ENCODE data around the gene RPS6KL1. TPM values are rescaled to one million over a fixed set of nuclear protein-coding genes. Genes with fewer than 3 reads are reported as not detected.
A peak's percentile ranks its signal among the peaks of the same experiment; 100 is the strongest.

Gene RPS6KL1
- total RNA-seq, 1 experiment from 2014 or later = 8.8 TPM

GRCh38 chr14:74892745-74893144 is 30.3 kb downstream of the RPS6KL1 start:
- peaks cover 98% of the 10 kb centered on the region for H3K36me3 Mint-ChIP-seq (ENCODE audit: insufficient read depth, unreplicated experiment)
- no peaks in the 10 kb centered on the region for H3K9me3 Mint-ChIP-seq (ENCODE audit: unreplicated experiment)
- peaks cover 14% of the 10 kb centered on the region for H3K4me1 Mint-ChIP-seq (ENCODE audit: insufficient read depth, unreplicated experiment)
- no peak overlapping the region for H3K27ac Mint-ChIP-seq (ENCODE audit: low read depth, unreplicated experiment)
- no peak for TF ChIP-seq CTCF (IDR thresholded peaks at IDR 0.05; ENCODE audit: unreplicated experiment)
- ChIA-PET CTCF (interaction anchor here (1.4 to 11.7 kb wide), 5 partner anchors 10 to 196 kb away, joined by 3 to 127 read pairs (median 13); no protein-coding TSS in a partner anchor), POLR2A (interaction anchor here (0.5 to 3.7 kb wide), 3 partner anchors 10 to 164 kb away, joined by 3 to 22 read pairs (median 3); partner anchors contain the start of gene DLST)
- H3K4me3 Mint-ChIP-seq (ENCODE audit: unreplicated experiment) = no peak overlapping the region
- intact Hi-C loops (cut with micrococcal nuclease) = no loop called here
- no peaks in the 10 kb centered on the region for H3K27me3 Mint-ChIP-seq (ENCODE audit: insufficient read depth, unreplicated experiment)
- BruUV-seq (replicated peaks) = no TSS peak
- DNase-seq (ENCODE audit: unreplicated experiment) = no peak

GRCh38 chr14:74891870-74892269 is 31.2 kb downstream of the RPS6KL1 start:
- intact Hi-C loops (cut with micrococcal nuclease) = no loop called here
- no TSS peak for BruUV-seq (replicated peaks)
- H3K9me3 Mint-ChIP-seq (ENCODE audit: unreplicated experiment) = no peaks in the 10 kb centered on the region
- ChIA-PET CTCF (interaction anchor here (2.7 to 11.7 kb wide), 3 partner anchors 13 to 197 kb away, joined by 13 to 127 read pairs (median 26); no protein-coding TSS in a partner anchor), POLR2A (interaction anchor here (0.6 to 3.7 kb wide), 3 partner anchors 9 to 36 kb away, joined by 3 to 22 read pairs (median 3); partner anchors contain the start of gene DLST)
- H3K27me3 Mint-ChIP-seq (ENCODE audit: insufficient read depth, unreplicated experiment) = no peaks in the 10 kb centered on the region
- no peak for DNase-seq (ENCODE audit: unreplicated experiment)
- no peak overlapping the region for H3K27ac Mint-ChIP-seq (ENCODE audit: low read depth, unreplicated experiment)
- no peak overlapping the region for H3K4me3 Mint-ChIP-seq (ENCODE audit: unreplicated experiment)
- peaks cover 15% of the 10 kb centered on the region for H3K4me1 Mint-ChIP-seq (ENCODE audit: insufficient read depth, unreplicated experiment)
- TF ChIP-seq CTCF (IDR thresholded peaks at IDR 0.05; ENCODE audit: unreplicated experiment) = no peak
- H3K36me3 Mint-ChIP-seq (ENCODE audit: insufficient read depth, unreplicated experiment) = peaks cover 90% of the 10 kb centered on the region

- BruUV-seq (replicated peaks) = no TSS peak
- intact Hi-C loops (cut with micrococcal nuclease) = no loop called here
- ChIA-PET POLR2A (interaction anchor here (1.0 to 3.7 kb wide), 2 partner anchors 8 to 33 kb away, joined by 3 to 22 read pairs; partner anchors contain the start of genes DLST and RPS6KL1), CTCF (interaction anchor here (0.5 to 11.7 kb wide), 7 partner anchors 10 to 670 kb away, joined by 3 to 127 read pairs (median 4); no protein-coding TSS in a partner anchor)
- DNase-seq (ENCODE audit: unreplicated experiment) = no peak
- TF ChIP-seq CTCF (IDR thresholded peaks at IDR 0.05; ENCODE audit: unreplicated experiment) = no peak
- Mint-ChIP-seq H3K9me3 (ENCODE audit: unreplicated experiment) (no peaks in the 10 kb centered on the region), H3K27ac (ENCODE audit: low read depth, unreplicated experiment) (no peak overlapping the region), H3K4me1 (ENCODE audit: insufficient read depth, unreplicated experiment) (peaks cover 27% of the 10 kb centered on the region), H3K27me3 (ENCODE audit: insufficient read depth, unreplicated experiment) (no peaks in the 10 kb centered on the region), H3K36me3 (ENCODE audit: insufficient read depth, unreplicated experiment) (peaks cover 82% of the 10 kb centered on the region), H3K4me3 (ENCODE audit: unreplicated experiment) (no peak overlapping the region)
These were observed 32.8 kb downstream of the RPS6KL1 start for GRCh38 chr14:74890262-74890661.

GRCh38 chr14:74888164-74889158 is 34.6 kb downstream of the RPS6KL1 start:
- peak overlapping the region; percentile 71 for H3K27ac Mint-ChIP-seq (ENCODE audit: low read depth, unreplicated experiment)
- intact Hi-C loops (cut with micrococcal nuclease) = loop anchor here (2.0 kb wide), 1 partner anchor 16 kb away; no protein-coding TSS in a partner anchor
- H3K36me3 Mint-ChIP-seq (ENCODE audit: insufficient read depth, unreplicated experiment) = peaks cover 75% of the 10 kb centered on the region
- H3K27me3 Mint-ChIP-seq (ENCODE audit: insufficient read depth, unreplicated experiment) = no peaks in the 10 kb centered on the region
- peak overlapping the region; percentile 24 for H3K4me3 Mint-ChIP-seq (ENCODE audit: unreplicated experiment)
- BruUV-seq (replicated peaks) = no TSS peak
- ChIA-PET POLR2A (interaction anchor here (0.7 to 1.4 kb wide), 2 partner anchors 8 to 13 kb away, joined by 3 to 4 read pairs; no protein-coding TSS in a partner anchor), CTCF (interaction anchor here (0.5 to 11.7 kb wide), 5 partner anchors 11 to 426 kb away, joined by 3 to 127 read pairs (median 9); no protein-coding TSS in a partner anchor)
- no peaks in the 10 kb centered on the region for H3K9me3 Mint-ChIP-seq (ENCODE audit: unreplicated experiment)
- peaks cover 44% of the 10 kb centered on the region for H3K4me1 Mint-ChIP-seq (ENCODE audit: insufficient read depth, unreplicated experiment)
- no peak for TF ChIP-seq CTCF (IDR thresholded peaks at IDR 0.05; ENCODE audit: unreplicated experiment)
- peak; percentile 57 for DNase-seq (ENCODE audit: unreplicated experiment)
